Coronary artery (tissue), 2 donors: ENCODE data around the gene NPIPB2.
"Not testable (repeated sequence)": the region's sequence is repeated elsewhere in the genome, so short reads cannot be mapped to it uniquely, and the experiment has no call there.

Experiments used
- DNase-seq: peaks from one replicate; pipeline ENCODE4 v3.0.0-alpha.2; 2017; ENCODE audit warnings: low spot score
- H3K27ac ChIP-seq, 2 donors: fragments of 200-600 bp; sonication (generic); one replicate each; pipeline ENCODE4 v1.5.1; 2016 to 2019
- H3K4me3 ChIP-seq: fragments of 200-600 bp; sonication (generic); 2 replicates; pipeline ENCODE4 v1.5.1; 2016; ENCODE audit warnings: mild to moderate bottlenecking, moderate library complexity
- TF ChIP-seq, protein P1 (sequence below): fragments of 200-600 bp; sonication (generic); IDR thresholded peaks from one replicate; pipeline ENCODE4 v1.5.1; 2019; ENCODE audit warnings: antibody characterized with exemption

Gene NPIPB2

DNA sequence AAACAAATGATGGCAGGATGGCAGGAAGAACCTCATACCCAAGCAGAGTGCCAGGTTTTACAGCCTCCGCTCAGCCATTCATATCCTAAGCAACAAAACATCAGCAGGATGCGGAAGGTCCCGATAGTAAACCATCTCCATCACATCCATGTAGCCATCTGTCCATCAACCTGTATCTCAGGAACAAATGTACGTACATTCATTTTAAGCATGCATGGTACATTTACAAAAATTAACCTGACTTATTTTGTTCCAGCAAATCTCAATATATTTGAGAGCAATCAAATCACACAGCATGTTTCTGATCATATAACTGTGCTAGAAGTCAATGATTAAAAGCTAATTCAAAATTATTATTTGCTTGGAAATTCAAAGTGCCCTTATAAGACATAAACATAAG is at the start of gene NPIPB2:
Gene NPIPB2, minus strand, starts transcription at position 101 of the 400 bp plus-strand sequence. Its CDS starts 0 bp downstream, at position 101.
- not testable (repeated sequence) for DNase-seq, H3K4me3 ChIP-seq, H3K27ac ChIP-seq

DNA sequence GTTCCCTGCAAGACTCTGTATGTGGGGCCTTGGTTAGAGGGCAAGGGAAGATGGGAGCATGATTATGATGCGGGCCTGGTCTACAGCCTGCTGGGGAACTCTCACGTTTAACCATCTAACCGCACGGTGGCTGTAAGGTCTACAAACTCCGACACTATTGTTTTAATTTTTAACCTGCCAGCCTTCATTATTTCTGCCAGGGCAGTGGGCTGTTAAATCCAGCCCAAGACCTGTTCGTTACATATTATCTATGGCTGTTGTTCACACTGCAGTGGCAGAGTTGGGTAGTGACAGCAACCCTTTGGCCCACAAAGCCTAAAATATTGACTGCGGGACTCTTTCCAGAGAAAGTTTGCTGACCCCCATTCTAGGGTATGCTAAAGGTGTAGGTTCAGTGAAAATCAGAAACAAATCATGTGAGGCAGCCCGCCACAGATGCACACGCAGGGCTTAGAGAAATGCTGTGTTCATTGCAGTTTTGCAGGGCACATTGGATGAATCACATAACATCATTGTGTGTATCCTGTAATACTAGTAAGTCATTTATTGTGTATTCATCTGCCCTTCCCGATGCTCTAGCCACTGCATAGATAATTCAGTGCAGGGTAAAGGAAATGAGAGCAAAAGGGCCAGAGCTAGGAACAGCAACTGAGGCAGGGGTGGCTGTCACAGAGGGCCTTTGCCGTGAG is 49.0 kb upstream of the NPIPB2 start:
- H3K27ac ChIP-seq = no peak overlapping the region
- no peak for DNase-seq
- TF ChIP-seq, protein P1, sequence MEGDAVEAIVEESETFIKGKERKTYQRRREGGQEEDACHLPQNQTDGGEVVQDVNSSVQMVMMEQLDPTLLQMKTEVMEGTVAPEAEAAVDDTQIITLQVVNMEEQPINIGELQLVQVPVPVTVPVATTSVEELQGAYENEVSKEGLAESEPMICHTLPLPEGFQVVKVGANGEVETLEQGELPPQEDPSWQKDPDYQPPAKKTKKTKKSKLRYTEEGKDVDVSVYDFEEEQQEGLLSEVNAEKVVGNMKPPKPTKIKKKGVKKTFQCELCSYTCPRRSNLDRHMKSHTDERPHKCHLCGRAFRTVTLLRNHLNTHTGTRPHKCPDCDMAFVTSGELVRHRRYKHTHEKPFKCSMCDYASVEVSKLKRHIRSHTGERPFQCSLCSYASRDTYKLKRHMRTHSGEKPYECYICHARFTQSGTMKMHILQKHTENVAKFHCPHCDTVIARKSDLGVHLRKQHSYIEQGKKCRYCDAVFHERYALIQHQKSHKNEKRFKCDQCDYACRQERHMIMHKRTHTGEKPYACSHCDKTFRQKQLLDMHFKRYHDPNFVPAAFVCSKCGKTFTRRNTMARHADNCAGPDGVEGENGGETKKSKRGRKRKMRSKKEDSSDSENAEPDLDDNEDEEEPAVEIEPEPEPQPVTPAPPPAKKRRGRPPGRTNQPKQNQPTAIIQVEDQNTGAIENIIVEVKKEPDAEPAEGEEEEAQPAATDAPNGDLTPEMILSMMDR = no peak
- H3K4me3 ChIP-seq = no peak overlapping the region

DNA sequence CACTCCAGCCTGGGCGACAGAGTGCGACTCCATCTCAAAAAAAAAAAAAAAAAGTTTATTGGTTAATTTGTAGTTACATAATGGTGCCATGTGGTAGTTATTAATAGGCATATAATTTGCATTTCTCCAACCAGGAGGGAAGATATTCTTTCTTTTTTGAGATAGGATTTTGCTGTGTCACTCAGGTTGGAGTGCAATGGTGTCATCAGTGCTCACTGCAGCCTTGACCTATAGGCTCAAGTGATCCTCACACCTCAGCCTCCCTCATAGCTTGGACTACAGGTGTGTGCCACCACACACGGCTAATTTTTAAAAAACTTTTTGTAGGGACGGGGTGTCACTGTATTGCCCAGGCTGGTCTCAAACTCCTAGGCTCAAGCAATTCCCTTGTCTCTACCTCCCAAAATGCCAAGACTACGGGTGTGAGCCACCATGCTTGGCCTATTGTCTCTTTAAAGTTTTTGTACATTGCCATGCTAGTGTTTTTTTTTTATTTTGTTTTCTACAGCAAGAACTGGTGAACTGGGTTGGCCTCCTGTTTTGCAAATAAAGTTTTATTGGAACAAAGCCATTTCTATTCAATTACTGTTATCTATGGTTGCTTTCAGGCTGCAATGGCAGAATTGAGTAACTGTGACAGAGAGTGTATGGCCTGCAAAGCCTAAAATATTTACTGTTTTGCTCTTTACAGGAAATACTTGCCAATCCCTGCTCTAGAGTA is 46.6 kb upstream of the NPIPB2 start:
- TF ChIP-seq, protein P1 = no peak
- DNase-seq = no peak
- H3K4me3 ChIP-seq = no peak overlapping the region
- H3K27ac ChIP-seq = no peak overlapping the region

DNA sequence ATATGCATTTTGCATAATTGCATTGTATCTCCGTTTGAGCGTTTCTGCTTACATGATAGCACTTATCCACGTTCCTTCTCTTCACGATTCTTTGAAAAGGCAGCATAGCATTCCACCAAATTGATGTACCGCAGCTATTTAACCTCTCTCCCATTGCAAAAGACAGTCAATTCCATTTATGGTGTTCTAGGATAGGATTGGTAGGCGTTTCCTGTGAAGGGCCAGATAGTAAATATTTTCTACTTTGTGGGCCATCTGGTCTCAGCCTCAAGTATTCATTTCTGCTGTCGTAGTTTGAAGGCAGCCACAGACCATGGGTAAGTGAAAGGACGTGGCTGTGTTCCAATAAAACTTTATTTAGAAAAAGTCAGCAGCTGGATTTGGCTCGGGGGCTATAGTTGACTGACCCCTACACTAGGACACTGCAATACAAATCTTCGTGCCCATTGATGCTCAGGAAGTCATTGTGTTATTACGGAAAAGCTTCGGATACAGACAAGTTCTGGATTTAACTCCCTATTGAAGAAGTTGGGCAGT is 44.7 kb upstream of the NPIPB2 start:
- no peak overlapping the region for H3K4me3 ChIP-seq
- H3K27ac ChIP-seq = no peak overlapping the region
- TF ChIP-seq, protein P1 = no peak
- no peak for DNase-seq

DNA sequence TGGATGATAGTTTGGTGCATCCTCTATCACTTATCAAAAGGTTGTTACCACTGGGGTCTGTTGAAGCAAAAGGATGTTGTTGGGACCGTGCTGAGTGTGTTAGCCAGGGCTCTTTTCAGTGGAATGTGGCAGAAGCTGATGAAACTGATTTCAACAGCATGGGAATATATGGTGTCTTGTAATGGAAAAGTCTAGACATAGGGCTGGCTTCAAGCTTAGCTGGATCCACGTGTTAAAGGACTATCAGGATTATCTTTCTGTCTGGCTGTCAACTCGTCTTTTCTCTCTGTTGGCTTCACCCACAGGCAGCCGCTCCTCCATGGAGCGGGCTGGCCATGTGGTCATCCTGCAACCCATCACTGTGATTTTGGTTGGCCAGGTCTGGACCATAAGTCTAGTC is 43.4 kb upstream of the NPIPB2 start:
- Histone ChIP-seq H3K27ac (no peak overlapping the region), H3K4me3 (no peak overlapping the region)
- DNase-seq = no peak
- TF ChIP-seq, protein P1 = no peak

DNA sequence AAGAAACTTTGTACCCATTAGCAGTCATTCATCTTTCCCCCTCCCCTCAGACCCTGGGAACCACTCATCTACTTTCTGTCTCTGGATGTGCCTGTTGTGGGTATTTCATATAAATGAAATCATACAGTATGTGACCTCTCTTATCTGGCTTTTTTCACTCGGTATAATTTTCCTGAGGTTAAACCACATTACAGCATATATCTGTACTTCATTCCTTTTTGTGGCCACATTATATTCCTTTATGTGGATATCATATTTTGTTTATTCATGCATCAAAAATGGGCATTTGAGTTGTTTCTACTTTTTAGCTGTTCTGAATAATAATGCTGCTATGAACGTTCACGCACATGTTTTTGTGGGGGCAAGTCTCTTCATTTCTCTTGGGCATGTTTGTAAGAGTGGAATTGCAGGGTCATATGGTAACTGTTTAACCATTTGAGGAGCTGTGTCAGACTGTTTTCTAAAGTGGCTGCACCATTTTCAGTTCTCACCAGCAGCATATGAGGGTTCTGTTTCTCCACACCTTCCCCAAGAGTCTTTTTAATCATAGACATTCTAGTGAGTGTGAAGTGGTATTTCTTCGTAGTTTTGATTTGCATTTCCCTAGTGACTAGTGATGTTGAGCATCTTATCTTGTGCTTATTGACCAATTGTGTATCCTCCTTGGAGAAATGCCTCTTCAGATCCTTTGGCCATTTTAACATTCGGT is 38.4 kb upstream of the NPIPB2 start:
- H3K4me3 ChIP-seq = no peak overlapping the region
- no peak overlapping the region for H3K27ac ChIP-seq
- TF ChIP-seq, protein P1 = no peak
- DNase-seq = no peak

DNA sequence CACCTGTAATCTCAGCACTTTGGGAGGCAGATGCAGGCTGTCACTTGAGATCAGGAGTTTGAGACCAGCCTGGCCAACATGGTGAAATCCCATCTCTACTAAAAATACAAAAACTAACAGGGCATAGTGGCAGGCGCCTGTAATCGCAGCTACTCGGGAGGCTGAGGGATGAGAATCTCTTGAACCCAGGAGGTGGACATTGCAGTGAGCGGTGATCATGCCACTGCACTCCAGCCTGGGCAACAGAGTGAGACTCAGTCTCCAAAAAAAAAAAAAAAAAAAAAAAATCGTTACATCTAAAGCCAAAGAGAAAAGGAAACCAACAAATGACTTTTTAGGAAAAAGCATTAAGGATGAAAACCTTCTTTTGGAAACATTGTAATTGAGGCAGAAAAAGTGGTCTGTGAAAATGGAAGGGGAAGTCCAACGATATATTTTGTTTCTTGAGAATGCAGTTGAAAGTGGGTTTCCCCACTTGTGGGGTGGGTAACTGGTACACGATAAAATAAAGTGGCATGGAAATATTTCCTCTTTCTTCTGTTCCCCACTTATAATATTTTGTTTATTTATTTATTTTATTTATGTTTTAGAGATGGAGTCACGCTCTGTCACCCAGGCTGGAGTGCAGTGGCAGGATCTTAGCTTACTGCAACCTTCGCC is 37.3 kb upstream of the NPIPB2 start:
- Histone ChIP-seq H3K4me3 (no peak overlapping the region), H3K27ac (no peak overlapping the region)
- TF ChIP-seq, protein P1 = no peak
- DNase-seq = no peak
